GM18907 (cell line): ENCODE measurements around the gene OSBPL5.

ENCODE experiments used
- ATAC-seq: cut with Tn5 transposase; IDR thresholded peaks from one replicate; pipeline ENCODE4 v1.9.1; 2021; ENCODE audit warnings: mild to moderate bottlenecking, moderate library complexity; ENCODE audit not compliant: unreplicated experiment

The OSBPL5 gene

DNA sequence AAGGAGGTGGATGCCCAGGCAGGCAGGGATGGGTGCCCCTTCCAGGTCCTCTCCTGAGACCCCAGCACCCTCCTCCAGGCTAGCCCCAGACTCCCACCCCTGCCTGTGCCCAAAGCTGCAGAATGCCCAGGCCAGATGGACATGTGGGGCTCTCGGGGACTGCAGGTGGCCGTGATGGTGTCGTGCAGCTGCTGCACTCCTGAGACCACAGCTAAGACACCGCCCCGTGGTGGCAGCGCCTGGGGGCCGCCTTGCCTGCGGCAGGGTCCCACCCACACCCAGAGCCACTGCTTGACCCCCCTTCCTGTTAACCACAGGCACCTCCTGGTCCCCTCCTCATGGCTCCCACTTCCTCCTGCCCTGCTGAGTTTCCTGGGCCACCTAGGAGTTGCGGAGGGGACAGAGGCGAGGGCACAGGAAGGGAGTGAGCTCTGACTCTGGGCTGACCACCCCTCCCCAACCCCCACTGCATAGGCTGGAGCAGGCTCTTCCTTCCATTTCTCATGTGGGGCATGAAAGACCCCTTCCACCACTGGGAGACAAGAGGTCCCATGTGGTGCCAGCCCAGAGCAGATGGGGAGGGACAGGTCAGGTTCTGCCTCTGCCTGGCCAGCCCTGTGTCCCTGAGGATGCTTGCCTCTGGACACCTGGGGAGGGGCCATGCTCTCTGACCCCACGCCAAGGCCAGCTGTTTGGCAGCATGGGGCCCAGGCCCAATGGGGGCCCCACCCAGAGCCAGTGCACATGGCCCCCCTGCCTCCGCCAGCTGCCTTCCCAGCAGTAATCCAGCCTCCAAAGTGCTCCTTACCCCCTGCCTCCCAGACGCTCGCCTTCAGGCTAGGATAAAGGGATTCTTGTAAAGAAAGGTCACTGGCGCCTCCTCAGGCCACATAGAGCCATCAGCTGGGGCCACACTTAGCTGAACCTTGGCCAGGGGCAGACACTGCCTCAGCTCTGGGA is 29.3 kb downstream of the OSBPL5 start:
- ATAC-seq = no peak

DNA sequence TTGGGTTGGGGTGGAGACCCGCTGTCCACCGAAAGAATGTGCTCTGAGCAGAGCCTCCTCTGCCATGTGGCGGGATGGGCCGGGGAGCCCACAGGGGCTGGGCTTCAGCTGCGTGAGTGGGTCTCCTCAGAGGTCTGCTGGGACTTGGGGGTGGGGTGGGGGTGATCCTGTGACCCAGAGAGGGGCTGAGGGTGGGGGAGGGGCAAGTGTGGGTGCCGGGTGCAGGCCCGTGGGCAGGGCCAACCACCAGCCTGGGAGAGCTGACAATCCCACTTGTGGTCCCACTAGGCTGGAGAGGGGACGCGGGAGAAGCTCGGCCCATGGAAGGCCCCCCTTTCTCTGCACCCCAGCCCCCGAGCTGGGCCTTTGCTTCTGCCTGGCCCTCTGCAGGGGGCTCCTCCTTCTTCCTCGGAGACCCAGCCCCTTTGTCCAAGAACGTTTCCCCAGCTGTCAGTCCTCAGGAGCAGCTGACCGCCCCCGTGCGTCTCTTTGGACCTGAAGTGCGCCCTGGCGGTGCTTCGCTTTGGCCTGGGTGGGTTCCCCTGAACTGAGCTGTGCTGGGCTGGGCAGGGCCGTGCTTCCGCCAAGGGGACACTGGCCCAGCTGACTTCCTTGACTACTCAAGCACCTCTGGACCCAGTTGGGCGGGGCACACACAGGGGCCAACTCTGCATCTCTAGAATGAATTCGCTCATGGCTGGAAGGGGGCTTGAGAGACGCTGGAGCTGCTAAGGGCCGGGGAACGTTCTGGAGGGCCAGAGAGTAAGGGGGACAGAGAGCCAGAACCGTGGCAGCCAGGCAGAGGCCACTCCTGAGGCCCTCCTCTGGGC is 30.2 kb downstream of the OSBPL5 start:
- no peak for ATAC-seq

DNA sequence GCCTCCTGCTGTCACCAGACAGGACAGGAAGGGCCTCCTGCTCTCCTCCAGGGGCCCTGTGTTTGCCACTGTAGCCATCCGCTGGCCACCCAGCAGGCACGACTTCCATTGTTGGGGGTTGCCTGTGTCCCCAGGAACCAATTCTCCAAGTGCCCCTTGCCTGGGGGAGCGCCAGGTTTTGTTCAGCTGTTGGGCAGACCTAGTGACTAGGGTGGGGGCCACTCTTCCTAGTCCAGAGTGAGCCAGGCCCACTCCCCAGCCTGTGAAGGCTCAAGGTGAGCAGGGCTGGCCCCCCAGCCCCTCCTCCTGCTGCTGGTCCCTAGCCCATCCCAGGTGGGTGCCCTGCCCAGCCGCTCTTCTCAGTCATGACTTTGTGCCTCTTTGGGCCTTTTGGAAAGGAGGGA is 30.9 kb downstream of the OSBPL5 start:
- ATAC-seq = no peak

DNA sequence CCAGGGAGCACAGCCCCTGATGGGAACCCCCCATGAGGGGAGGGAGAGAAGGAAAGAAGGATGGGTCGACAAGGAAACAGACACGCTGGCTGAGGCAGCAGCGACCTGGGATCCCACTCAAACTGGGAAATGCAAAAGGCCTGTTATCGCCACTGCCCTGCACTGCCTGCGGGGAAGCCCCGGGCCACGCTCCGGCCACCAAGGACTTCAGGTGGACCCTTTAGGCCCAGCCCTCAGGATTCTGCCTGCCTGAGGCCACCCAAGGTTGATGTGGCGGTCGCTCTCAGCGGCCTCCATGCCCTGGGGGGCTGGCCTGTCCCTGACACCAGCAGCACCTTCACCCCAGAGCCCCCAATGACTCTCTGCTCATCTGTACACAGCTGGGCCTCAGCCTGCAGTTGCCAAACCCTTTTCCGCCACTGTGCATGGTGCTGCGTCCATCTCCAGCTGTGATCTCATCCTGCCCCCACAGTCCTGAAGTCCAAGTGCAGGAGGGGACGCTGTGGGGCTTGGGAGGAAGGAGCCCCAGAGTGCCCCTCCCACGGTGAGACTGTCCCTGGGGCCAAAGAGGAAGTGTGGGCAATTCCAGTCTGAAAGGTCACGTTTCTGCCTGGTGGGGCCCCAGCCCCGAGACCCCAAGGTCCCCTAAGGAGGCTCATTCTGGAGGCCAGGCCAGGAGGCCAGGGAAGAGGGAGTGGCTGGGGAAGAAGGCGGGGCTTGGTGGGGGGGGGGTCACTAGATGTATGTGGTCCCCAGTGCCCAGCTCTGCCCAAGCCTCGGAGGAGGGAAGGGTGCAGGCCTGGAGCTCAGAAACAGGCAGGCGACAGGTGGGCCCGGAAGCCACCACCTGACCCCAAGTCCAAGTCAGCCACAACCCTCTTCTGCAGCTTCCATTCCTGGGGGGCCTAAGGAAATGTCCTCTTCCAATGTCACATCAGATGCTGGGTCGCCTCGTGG is 31.6 kb downstream of the OSBPL5 start:
- ATAC-seq = no peak

DNA sequence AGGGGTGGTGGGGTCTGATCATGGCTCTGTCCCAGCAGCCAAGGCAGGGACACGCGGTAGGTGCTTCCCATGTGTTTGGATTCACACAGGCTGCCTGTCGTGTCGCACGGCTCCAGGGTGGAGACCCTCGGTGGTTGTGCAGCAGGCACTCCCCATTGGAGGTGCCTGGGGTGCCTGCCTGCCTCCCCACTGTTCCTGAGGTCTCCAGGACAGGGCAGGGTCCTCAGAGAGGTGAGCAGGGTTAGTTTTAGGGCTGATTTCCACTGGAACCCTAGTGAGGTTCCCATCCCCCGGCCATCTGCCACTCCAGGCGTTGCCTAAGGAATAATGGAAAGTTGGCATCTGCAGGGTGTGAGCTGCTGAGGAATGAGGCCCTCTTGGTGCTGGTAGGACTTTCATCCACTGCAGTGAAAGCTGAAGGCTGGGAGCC is 32.3 kb downstream of the OSBPL5 start:
- ATAC-seq = no peak

DNA sequence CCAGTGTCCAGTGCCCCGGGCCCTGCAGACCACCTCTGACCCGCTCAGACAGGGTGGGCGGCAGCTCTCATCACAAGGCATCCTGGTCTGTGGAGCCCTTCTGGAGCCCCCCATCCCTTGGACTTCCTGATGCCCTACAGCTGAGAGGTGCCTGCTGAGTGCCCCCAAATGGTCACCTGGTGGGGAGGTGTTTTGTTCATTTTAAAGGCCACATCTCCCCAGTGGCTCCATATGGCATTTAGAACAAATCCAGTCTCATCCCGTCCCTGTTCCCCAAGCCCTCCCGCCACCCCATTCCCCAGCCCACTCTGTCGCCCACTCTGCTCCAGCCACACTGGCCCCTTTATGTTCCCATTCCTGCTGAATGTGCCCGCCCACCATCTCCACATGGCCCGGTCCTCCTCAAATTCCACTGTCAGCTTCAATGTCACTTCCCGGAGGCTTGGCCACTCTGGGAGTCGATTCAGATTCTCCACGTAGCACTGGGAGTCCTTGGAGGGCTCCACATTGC is 32.8 kb downstream of the OSBPL5 start:
- no peak for ATAC-seq

DNA sequence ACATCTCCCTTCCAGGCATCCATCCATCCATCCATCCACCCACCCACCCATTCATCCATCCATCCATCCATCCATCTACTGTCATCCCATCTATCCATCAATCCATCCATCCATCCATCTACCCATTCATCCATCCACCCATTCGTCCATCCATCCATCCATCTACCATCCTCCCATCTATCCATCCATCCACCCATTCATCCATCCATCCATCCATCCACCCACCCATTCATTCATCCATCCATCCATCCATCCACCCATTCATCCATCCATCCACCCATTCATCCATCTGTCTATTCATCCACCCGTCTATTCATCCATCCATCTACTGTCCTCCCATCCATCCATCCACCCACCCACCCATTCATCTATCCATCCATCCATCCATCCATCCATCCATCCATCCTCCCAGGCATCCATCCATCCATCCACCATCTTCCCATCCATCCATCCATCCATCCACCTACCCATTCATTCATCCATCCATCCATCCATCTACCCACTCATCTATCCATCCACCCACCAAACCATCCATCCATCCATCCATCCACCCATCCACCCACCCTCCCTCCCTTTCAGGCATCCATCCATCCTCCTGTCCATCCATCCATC is 33.7 kb downstream of the OSBPL5 start:
- ATAC-seq = no peak

DNA sequence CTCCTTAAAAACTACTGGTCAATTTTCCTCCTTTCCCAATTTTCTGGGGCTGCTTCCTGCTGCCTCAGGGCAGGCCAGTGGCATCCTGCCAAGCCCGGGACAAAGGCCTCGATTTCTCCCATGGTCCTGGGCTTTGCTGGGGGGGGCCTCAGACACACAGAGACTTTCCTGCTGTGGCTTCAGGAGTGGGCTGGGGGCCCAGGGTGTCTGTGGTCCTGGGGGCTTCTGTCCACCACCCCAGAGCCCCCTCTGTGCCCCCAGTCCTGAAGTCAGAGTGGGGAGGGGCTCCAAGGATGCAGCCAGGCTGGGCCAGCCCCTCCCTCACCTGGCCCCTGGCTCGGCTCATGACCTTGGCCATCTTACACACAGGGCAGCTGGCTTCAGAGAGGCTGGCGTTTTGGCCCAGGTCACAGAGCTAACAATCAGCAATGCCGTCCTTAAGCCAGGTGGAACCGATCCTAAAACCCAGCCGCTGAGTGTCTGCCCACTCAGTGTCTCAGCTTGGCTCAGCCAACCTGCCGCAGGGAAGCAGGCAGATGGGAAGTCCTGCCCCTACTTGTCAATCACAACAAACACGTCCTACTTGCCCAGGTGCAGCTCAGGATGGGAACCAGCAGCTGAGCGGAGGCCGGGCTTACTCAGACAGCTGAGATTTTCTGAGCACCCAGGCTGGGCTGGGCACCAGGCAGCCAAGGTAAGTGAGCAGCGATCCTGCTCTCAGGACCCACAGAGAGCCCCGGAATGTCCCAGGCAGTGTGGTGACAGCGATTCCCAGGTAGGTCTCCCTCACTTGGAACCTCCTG is 34.6 kb downstream of the OSBPL5 start:
- ATAC-seq = no peak

DNA sequence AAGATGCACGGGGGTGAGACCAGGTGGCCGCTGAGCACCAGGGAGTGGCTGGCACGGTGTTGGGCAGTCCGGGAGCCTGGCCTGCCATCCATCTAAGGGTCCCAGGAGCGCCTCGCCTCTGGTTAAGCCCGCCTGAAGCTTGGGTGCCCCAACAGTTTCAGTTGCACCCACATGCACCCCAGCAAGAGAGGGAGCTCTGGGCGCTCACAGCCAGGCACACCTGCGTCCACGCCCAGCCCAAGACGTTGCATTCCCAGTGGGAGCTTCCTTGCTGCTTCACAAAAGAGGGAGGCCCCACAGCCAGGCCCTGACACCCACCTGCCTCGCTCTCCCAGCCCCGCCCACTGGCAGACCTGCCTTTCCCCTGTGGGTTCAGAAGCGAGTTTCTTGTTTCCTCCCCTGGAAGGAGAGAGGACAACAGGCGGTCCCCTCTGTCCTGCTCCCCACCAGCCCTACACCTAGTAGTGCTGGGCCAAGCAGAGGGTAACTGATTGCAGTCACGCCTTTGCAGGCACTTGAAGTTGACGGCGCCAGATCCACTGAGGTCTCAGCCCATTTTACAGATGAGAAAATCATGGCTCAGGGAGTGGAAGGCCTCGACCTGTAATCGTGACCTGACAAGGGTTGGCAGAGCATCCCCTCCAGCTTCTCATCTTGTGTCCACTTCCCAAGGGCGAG is 35.4 kb downstream of the OSBPL5 start:
- ATAC-seq = no peak

DNA sequence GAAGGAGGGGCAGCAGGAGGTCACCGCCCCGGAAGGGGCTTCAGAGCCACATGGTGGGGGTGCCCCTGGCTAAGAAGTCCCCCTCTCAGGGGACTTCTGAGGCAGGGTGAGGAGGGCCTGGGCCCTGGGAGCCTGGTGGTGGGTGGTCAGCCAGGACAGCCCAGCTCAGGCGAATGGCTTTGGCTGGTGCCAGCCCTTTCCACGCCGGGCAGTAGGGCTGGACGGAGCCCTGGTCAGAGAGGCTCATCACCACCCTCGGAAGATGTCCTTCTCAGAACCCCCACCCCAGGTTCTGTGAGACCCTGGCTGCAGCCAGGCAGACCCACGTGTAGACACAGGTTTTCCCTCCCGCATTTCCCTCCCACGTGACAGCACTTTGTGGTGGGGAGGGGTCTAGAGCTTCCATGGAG is 35.9 kb downstream of the OSBPL5 start:
- ATAC-seq = no peak

DNA sequence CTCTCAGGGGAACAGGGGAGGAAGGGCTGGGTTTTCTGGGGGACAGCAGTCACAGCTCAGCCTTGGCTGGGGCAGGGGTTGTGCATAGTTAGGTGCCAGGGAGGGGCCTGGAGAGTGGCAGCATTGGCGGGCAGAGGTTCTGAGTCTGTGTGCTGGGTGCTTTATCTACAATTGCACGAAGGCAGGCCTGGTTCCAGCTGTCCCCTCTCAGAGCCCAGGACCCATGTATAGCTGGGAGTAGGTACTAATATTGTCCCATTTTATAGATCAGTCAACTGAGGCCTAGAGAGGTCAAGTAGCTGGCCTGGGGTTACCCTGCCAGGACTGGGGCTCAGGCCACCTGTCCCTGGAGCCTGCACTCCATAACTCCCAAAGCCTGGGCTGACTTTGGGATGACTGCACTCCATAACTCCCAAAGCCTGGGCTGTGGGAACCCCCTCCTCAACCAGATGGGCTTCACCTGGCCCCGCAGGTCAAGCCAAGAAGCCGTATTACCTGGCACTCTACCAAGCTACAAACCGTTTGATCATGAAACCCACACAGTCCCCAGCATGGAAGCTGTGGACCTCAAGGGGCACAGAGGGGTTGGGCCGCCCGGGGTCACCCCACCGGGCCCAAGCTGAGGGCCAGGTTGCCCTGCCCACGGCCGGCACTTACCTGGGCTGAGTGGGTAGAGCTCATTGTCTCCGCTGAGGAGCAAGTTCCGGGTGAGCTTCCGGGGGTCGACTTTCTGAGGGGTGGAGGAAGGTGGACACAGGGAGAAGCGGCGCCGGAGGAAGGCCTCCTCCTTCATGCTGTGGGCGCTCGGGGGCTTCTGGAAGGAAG is 36.5 kb downstream of the OSBPL5 start:
- ATAC-seq = no peak

DNA sequence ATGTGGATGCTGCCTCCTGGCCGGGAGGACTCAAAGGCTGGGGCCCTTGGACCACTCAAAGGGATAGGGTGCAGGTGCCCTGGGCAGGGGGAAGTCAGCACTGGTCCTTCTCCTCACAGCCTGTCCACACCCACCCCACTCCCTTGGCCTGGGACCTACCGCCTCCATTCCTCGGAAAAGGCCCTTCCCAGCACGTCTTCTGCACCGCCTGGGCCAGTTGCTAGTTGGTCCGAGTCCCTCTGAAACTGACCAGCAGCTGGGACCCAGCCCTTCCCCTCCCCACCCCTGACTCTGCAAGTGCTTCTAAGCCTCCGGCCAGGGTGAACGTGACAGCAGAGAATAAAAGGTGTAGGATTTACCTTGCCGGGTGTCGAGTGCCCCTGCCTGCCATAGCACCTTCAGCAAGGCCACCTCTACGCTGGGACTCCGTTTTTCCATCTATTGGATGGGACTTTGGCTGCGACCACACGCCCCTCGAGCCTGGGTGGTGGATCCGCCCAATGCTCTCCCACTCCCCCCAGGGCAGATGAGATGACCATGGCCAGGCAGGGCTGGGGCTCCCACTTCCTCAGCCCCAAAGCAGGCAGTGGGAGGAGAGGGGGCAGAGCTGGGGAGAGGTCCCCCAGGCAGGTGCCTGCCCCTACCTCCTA is 37.3 kb downstream of the OSBPL5 start:
- no peak for ATAC-seq

DNA sequence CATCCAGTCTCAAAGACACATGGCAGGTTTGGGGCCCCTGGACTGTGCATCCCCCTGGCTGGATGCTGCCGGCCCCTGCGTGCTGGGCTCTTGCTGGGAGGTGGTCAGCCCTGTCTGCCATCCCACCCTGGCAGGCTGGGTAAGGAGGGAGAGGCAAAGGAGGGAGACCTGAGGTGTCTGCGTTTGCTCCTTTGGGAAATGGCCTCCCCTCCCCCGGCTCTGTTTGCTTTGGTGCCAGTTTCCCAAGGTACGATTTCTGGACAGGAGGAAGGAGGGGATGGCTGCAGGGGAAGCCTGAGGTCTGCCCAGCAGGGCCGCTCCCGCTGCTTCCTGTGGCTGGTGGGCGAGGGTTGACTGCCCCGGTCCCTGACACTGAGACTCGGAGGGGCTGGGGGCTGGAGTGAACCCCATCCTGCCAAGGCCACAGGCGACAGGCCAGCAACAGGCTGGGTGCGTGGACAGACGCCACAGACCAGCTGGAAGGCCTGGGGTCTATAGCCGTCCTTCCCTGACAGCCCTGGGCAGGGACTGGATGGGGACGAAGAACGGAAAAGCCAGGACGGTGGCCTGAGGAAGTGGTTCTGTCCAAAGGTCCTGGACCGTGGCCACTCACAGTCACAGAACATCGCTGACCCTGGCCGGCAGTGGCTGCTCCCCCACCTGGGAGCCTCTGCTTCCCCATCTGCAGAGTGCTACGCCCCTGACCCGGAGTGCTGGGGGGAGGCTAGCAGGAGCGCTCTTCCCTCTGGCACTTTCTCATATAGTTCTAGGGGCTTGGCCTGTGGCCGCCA is 38.0 kb downstream of the OSBPL5 start:
- ATAC-seq = no peak

DNA sequence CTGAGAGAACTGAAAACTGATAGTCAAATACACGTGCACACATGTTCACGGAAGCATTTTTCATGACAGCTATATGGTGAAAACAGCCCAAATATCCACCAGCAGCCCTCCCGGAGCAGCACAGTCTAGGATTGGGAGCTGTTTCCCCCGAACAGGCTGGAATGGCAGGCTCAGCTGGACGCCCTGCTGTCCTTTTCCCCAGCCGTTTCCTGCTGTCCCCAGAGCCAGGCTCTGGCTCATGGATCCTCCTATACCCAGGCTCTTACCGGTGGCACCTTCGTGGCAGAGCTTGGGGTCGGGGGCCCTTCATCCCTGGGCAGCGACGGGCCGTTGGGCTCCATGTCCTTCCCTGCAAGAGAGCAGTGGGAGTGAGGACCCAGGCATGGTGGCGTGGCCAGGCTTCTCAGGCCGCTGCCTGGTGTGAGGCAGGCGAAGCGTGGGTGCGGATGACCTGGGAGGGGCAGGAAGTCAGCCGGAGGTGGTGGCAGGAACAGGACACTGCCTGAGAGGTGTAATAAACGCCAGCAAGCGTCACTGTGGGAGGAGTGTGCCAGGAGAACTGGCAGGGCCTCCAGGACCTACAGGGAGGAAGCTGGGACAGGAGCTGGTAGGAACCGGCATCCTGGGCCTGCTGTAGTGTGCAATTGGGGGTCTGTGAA is 38.8 kb downstream of the OSBPL5 start:
- ATAC-seq = no peak

DNA sequence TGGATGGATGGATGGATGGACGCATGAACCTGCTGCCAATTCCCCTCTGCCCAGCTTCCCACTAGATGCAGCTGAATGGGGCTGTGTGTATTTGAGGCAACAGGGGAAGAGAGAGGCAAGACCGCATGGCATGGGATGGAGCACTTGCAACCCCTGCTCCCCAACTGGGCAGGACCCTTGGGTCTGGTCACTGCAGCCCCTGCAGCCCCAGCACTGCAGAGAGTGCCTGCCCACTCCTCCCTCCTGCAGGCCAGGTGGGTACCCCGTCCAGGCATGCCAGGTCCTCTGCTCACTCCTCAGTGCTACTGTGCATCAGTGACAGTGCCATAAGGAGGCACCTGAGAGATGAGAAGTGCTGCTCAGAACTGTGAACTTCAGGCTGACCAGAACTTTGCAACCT is 40.3 kb downstream of the OSBPL5 start:
- ATAC-seq = no peak
